SK-N-SH treated with all-trans-retinoic acid at 6 μM for 48 hours (cell line): ENCODE data around the gene NTF3.

Experiments used
- ATAC-seq: fragments of 200-7000 bp; cut with Tn5 transposase; 3 replicates; pipeline ENCODE4 v1.9.1; 2020; ENCODE audit warnings: mild to moderate bottlenecking, moderate library complexity
- ARNTL ChIP-seq: fragments of 450-650 bp; formaldehyde crosslinking; IDR thresholded peaks from 2 replicates; pipeline ENCODE4 v1.5.0; 2020; ENCODE audit warnings: low read depth, mild to moderate bottlenecking, moderate library complexity, borderline replicate concordance
- BACH2 ChIP-seq: fragments of 250-450 bp; sonication (Bioruptor Pico); IDR thresholded peaks from 2 replicates; pipeline ENCODE4 v1.9.0; 2021; ENCODE audit warnings: mild to moderate bottlenecking, borderline replicate concordance
- ESRRG ChIP-seq: fragments of 250-450 bp; sonication (Bioruptor Pico); IDR thresholded peaks from 2 replicates; pipeline ENCODE4 v1.6.1; 2021; ENCODE audit warnings: mild to moderate bottlenecking
- GLIS3 ChIP-seq: fragments of 250-450 bp; sonication (Bioruptor Pico); IDR thresholded peaks from 2 replicates; pipeline ENCODE4 v1.5.0; 2020; ENCODE audit warnings: mild to moderate bottlenecking, moderate library complexity
- ISL1 ChIP-seq: fragments of 250-450 bp; sonication (Bioruptor Pico); IDR thresholded peaks from 2 replicates; pipeline ENCODE4 v2.1.2; 2022; ENCODE audit warnings: mild to moderate bottlenecking, moderate library complexity
- OSR1 ChIP-seq: fragments of 250-450 bp; sonication (Bioruptor Pico); IDR thresholded peaks from 2 replicates; pipeline ENCODE4 v1.8.0; 2022; ENCODE audit warnings: moderate library complexity, mild to moderate bottlenecking, inconsistent platforms
- PATZ1 ChIP-seq: fragments of 250-450 bp; sonication (Bioruptor Pico); IDR thresholded peaks from 2 replicates; pipeline ENCODE4 v1.8.0; 2020; ENCODE audit warnings: mild to moderate bottlenecking, moderate library complexity, borderline replicate concordance
- POU6F1 ChIP-seq: fragments of 250-450 bp; sonication (Bioruptor Pico); IDR thresholded peaks from 2 replicates; pipeline ENCODE4 v1.8.0; 2021; ENCODE audit warnings: low read depth, mild to moderate bottlenecking, moderate library complexity, borderline replicate concordance
- RARB ChIP-seq: fragments of 250-450 bp; sonication (Bioruptor Pico); IDR thresholded peaks from 2 replicates; pipeline ENCODE4 v1.8.0; 2021; ENCODE audit warnings: mild to moderate bottlenecking, moderate library complexity
- SNAI2 ChIP-seq: fragments of 250-450 bp; sonication (Bioruptor Pico); IDR thresholded peaks from 2 replicates; pipeline ENCODE4 v1.5.0; 2020; ENCODE audit warnings: mild to moderate bottlenecking, moderate library complexity
- TCF4 ChIP-seq: fragments of 250-450 bp; sonication (Bioruptor Pico); IDR thresholded peaks from 2 replicates; pipeline ENCODE4 v1.8.0; 2021; ENCODE audit warnings: mild to moderate bottlenecking, moderate library complexity, borderline replicate concordance
- TOX ChIP-seq: fragments of 250-450 bp; sonication (Bioruptor Pico); IDR thresholded peaks from 2 replicates; pipeline ENCODE4 v1.8.0; 2021; ENCODE audit warnings: mild to moderate bottlenecking, moderate library complexity, borderline replicate concordance
- ZC3H10 ChIP-seq: fragments of 250-450 bp; sonication (Bioruptor Pico); IDR thresholded peaks from 2 replicates; pipeline ENCODE4 v1.5.1; 2021; ENCODE audit warnings: mild to moderate bottlenecking, moderate library complexity
- ZFP3 ChIP-seq: fragments of 250-450 bp; sonication (Bioruptor Pico); IDR thresholded peaks from 2 replicates; pipeline ENCODE4 v1.5.0; 2020; ENCODE audit warnings: mild to moderate bottlenecking, moderate library complexity
- ZFP30 ChIP-seq: fragments of 450-650 bp; formaldehyde crosslinking; IDR thresholded peaks from 2 replicates; pipeline ENCODE4 v1.5.0; 2022; ENCODE audit warnings: mild to moderate bottlenecking, moderate library complexity
- ZNF565 ChIP-seq: fragments of 450-650 bp; formaldehyde crosslinking; conservative IDR thresholded peaks from 2 replicates; pipeline ENCODE4 v1.5.0; 2020; ENCODE audit warnings: low read depth, mild to moderate bottlenecking, moderate library complexity
- ZNF70 ChIP-seq: fragments of 450-650 bp; formaldehyde crosslinking; IDR thresholded peaks from 2 replicates; pipeline ENCODE4 v1.5.0; 2020; ENCODE audit warnings: mild to moderate bottlenecking, moderate library complexity
- ZNF8 ChIP-seq: fragments of 450-650 bp; formaldehyde crosslinking; IDR thresholded peaks from 2 replicates; pipeline ENCODE4 v1.5.0; 2020; ENCODE audit warnings: mild to moderate bottlenecking, moderate library complexity
- TF ChIP-seq, protein P1 (sequence below): fragments of 250-450 bp; sonication (Bioruptor Pico); IDR thresholded peaks from 2 replicates; pipeline ENCODE4 v1.5.1; 2021; ENCODE audit warnings: mild to moderate bottlenecking, moderate library complexity

Gene NTF3

GRCh38 chr12:5514545-5514944 lies 82.6 kb downstream of the NTF3 start:
- ATAC-seq = no peak
- TF ChIP-seq OSR1 = no peak
- TF ChIP-seq ESRRG (CRISPR knock-in tag) = no peak
- no peak for TF ChIP-seq ARNTL (CRISPR knock-in tag)
- no peak for TF ChIP-seq PATZ1 (CRISPR knock-in tag)
- no peak for TF ChIP-seq ZNF565
- TF ChIP-seq ZNF70 = no peak
- TF ChIP-seq TOX (CRISPR knock-in tag) = no peak
- TF ChIP-seq GLIS3 (CRISPR knock-in tag) = no peak
- TF ChIP-seq ISL1 (CRISPR knock-in tag) = no peak
- no peak for TF ChIP-seq TCF4 (CRISPR knock-in tag)
- no peak for TF ChIP-seq BACH2 (CRISPR knock-in tag)
- TF ChIP-seq POU6F1 (CRISPR knock-in tag) = no peak

GRCh38 chr12:5515458-5515857 lies 83.5 kb downstream of the NTF3 start:
- no peak for ATAC-seq
- TF ChIP-seq TOX (CRISPR knock-in tag) (no peak), ZC3H10 (CRISPR knock-in tag) (no peak), ZNF70 (no peak), TCF4 (CRISPR knock-in tag) (no peak), ESRRG (CRISPR knock-in tag) (no peak), ISL1 (CRISPR knock-in tag) (no peak), ZFP3 (CRISPR knock-in tag) (no peak)
- TF ChIP-seq, protein P1, sequence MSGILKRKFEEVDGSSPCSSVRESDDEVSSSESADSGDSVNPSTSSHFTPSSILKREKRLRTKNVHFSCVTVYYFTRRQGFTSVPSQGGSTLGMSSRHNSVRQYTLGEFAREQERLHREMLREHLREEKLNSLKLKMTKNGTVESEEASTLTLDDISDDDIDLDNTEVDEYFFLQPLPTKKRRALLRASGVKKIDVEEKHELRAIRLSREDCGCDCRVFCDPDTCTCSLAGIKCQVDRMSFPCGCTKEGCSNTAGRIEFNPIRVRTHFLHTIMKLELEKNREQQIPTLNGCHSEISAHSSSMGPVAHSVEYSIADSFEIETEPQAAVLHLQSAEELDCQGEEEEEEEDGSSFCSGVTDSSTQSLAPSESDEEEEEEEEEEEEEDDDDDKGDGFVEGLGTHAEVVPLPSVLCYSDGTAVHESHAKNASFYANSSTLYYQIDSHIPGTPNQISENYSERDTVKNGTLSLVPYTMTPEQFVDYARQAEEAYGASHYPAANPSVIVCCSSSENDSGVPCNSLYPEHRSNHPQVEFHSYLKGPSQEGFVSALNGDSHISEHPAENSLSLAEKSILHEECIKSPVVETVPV (CRISPR knock-in tag) = no peak

DNA sequence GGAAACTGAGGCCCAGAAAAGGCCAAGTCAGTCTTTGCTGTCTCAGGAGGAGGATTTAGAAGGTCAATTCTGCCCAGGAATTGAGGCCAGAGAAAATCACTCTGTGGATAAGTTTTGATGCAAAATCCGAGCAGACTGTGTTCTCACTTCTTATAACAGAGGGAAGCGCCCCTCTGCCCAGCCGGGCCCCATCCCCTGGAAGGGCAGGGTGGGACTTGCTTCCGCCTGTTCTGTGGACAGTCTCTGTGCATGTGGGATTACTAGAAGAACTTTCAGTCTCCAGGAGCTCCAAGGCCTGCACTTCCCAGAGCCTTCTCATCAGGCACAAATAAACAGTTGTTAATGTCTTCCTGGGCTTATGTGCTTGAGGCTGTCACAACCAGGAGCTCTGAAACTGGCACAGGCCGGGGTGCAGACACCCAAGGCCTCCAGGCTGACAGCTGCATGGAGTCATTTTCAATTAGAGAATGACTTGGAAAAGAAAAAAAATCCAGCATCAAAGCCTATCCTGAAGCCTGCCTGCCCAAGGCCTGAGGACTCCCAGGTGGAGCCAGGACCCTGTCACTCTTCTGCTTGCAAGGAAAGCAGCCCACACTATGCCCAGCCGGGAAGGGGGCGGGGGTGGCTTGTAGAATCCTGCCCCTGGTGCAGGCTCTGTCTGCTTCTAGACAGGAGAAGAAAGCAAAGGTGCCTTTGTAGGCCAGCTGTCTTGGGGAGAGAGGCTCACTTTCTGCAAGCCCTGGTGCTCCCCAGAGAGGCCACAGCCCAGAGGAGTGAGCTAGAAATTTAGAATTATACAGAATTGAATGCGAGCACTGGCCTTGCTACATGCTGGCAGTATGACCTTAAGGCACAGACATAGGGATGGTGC lies 84.7 kb downstream of the NTF3 start:
- ATAC-seq = no peak
- TF ChIP-seq RARB (no peak), ZFP3 (CRISPR knock-in tag) (no peak), ZC3H10 (CRISPR knock-in tag) (no peak), PATZ1 (CRISPR knock-in tag) (no peak), TOX (CRISPR knock-in tag) (no peak), ESRRG (CRISPR knock-in tag) (no peak), TCF4 (CRISPR knock-in tag) (no peak), ZNF565 (no peak), ZNF8 (CRISPR knock-in tag) (no peak), GLIS3 (CRISPR knock-in tag) (no peak), OSR1 (no peak), SNAI2 (no peak), BACH2 (CRISPR knock-in tag) (no peak), ZNF70 (no peak), POU6F1 (CRISPR knock-in tag) (no peak), ZFP30 (CRISPR knock-in tag) (no peak)
- TF ChIP-seq, protein P1 (CRISPR knock-in tag) = no peak
